Brain microvascular endothelial cell (primary cell): ENCODE data around the gene SPRYD7.

ENCODE experiments used
- DNase-seq: peaks from one replicate; pipeline ENCODE4 v3.0.0-alpha.2; 2020
- H3K27ac ChIP-seq: fragments of 250-450 bp; sonication (Bioruptor Pico); 2 replicates; pipeline ENCODE4 v1.5.1; 2020; ENCODE audit warnings: mild to moderate bottlenecking, moderate library complexity
- H3K27me3 ChIP-seq: fragments of 250-450 bp; sonication (Bioruptor Pico); replicated peaks from 2 replicates; pipeline ENCODE4 v1.5.1; 2020; ENCODE audit warnings: mild to moderate bottlenecking
- H3K36me3 ChIP-seq: fragments of 250-450 bp; sonication (Bioruptor Pico); replicated peaks from 2 replicates; pipeline ENCODE4 v1.5.1; 2020; ENCODE audit warnings: mild to moderate bottlenecking
- H3K4me3 ChIP-seq: 2 replicates; pipeline ENCODE4 v1.5.1; 2011; ENCODE audit warnings: low read depth, mild to moderate bottlenecking, control low read depth, low read length, moderate library complexity
- in situ Hi-C: cut with HindIII; loops from 2 replicates; pipeline ENCODE4 v1.10.0; 2017; ENCODE audit warnings: low sequenced_read_pairs, low pct_ligation_motif_present
- TF ChIP-seq, protein P1 (sequence below): IDR thresholded peaks from 2 replicates; pipeline ENCODE4 v1.5.1; 2011; ENCODE audit warnings: low read depth, mild to moderate bottlenecking, moderate library complexity, low read length, control low read depth, inconsistent platforms; ENCODE audit errors: missing control alignments

SPRYD7 gene

DNA sequence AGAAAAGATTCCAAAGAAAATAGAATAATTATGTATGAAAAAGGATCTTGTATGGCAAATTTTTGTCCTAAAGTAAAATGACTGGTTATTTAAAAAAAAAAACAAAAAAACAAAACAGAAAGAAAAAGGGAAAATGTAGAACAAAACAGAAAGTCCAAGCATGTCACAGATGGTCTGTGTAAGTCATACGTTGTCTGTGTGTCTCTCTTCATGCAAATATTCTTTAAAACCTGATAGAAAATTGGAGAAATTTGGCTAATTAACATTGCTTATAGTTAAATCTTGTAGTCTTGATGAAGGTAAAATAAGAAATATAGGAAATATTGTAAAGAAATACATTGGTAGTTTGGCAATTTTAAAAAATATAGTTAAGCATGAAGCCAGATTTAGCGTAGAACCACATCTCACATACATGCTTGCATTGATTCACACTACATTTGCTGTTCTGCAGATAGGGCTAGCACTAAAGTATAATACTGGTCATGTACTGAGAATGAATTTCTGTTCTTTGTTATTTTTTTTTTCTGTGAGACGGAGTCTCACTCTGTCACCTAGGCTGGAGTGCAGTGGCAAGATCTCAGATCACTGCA is 58.4 kb downstream of the SPRYD7 start:
- Histone ChIP-seq H3K36me3 (no peaks in the 10 kb centered on the region), H3K27me3 (no peaks in the 10 kb centered on the region), H3K27ac (no peak overlapping the region), H3K4me3 (no peak overlapping the region)
- DNase-seq, result no peak
- TF ChIP-seq, protein P1, sequence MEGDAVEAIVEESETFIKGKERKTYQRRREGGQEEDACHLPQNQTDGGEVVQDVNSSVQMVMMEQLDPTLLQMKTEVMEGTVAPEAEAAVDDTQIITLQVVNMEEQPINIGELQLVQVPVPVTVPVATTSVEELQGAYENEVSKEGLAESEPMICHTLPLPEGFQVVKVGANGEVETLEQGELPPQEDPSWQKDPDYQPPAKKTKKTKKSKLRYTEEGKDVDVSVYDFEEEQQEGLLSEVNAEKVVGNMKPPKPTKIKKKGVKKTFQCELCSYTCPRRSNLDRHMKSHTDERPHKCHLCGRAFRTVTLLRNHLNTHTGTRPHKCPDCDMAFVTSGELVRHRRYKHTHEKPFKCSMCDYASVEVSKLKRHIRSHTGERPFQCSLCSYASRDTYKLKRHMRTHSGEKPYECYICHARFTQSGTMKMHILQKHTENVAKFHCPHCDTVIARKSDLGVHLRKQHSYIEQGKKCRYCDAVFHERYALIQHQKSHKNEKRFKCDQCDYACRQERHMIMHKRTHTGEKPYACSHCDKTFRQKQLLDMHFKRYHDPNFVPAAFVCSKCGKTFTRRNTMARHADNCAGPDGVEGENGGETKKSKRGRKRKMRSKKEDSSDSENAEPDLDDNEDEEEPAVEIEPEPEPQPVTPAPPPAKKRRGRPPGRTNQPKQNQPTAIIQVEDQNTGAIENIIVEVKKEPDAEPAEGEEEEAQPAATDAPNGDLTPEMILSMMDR, result no peak
- in situ Hi-C loops, result no loop called here

GRCh38 chr13:49874430-49874829 is 61.7 kb downstream of the SPRYD7 start:
- Histone ChIP-seq H3K27ac (no peak overlapping the region), H3K4me3 (no peak overlapping the region), H3K36me3 (no peaks in the 10 kb centered on the region), H3K27me3 (no peaks in the 10 kb centered on the region)
- no peak for DNase-seq
- in situ Hi-C loops, result no loop called here
- TF ChIP-seq, protein P1, result no peak

- TF ChIP-seq, protein P1, result peak; percentile 75
- no peaks in the 10 kb centered on the region for H3K36me3 ChIP-seq
- no peaks in the 10 kb centered on the region for H3K27me3 ChIP-seq
- in situ Hi-C loops, result no loop called here
- H3K4me3 ChIP-seq, result no peak overlapping the region
- no peak overlapping the region for H3K27ac ChIP-seq
- peak; percentile 40 for DNase-seq
Observed at GRCh38 chr13:49869519-49869918, 66.6 kb downstream of the SPRYD7 start.

- no peak for DNase-seq
- Histone ChIP-seq H3K36me3 (no peaks in the 10 kb centered on the region), H3K27ac (no peak overlapping the region), H3K4me3 (no peak overlapping the region), H3K27me3 (no peaks in the 10 kb centered on the region)
- TF ChIP-seq, protein P1, result no peak
- in situ Hi-C loops, result no loop called here
Observed at GRCh38 chr13:49867834-49868233, 68.3 kb downstream of the SPRYD7 start.

DNA sequence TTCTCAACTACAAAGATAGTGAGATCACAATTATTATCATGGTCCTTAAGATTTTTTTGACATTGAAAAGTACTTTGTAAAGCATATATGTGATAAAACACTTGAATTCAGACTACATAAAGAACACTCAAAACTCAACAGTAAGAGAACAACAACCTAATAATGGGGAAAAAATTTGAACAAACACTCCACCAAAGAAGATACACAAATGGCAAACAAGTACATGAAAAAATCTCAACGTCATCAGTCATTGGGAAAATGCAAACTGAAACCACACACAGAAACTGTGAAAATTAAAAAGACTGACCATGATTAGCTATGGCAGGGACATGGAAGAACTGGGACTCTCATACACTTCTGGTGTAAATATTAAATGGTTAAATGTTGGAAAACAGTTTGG is 70.9 kb downstream of the SPRYD7 start:
- no peaks in the 10 kb centered on the region for H3K27me3 ChIP-seq
- no peak for DNase-seq
- no peak overlapping the region for H3K4me3 ChIP-seq
- TF ChIP-seq, protein P1, result no peak
- H3K27ac ChIP-seq, result no peak overlapping the region
- H3K36me3 ChIP-seq, result no peaks in the 10 kb centered on the region
- in situ Hi-C loops, result no loop called here

DNA sequence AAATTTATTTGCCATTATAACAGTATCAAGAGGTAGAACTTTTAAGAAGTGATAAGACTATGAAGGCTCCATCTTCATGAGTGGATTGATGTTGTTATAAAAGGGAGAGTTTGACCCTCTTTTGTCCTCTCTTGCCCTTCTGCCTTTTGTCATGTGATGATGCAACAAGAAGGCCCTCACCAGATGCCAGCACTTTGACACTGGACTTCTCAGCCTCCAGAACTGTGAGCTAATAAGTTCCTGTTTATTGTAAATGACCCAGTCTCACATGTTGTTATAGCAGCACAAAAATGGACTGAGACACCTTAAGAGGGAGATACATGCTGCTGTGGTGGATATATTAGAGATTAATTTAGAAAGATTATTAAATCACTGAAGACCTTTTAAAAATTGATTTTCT is 71.6 kb downstream of the SPRYD7 start:
- no peak overlapping the region for H3K27ac ChIP-seq
- no peaks in the 10 kb centered on the region for H3K27me3 ChIP-seq
- DNase-seq, result no peak
- TF ChIP-seq, protein P1, result no peak
- in situ Hi-C loops, result no loop called here
- H3K4me3 ChIP-seq, result no peak overlapping the region
- H3K36me3 ChIP-seq, result no peaks in the 10 kb centered on the region
